Stimulated activated CD4-positive, alpha-beta T cell treated with anti-CD3 and anti-CD28 coated beads, Interleukin-15, amount 100 ng/mL, for 24 hours (primary cell): ENCODE measurements around the gene PIK3C2B.

ENCODE experiments used
- DNase-seq: peaks from one replicate; pipeline ENCODE4 v3.0.0-alpha.2; 2020

Gene PIK3C2B

DNA sequence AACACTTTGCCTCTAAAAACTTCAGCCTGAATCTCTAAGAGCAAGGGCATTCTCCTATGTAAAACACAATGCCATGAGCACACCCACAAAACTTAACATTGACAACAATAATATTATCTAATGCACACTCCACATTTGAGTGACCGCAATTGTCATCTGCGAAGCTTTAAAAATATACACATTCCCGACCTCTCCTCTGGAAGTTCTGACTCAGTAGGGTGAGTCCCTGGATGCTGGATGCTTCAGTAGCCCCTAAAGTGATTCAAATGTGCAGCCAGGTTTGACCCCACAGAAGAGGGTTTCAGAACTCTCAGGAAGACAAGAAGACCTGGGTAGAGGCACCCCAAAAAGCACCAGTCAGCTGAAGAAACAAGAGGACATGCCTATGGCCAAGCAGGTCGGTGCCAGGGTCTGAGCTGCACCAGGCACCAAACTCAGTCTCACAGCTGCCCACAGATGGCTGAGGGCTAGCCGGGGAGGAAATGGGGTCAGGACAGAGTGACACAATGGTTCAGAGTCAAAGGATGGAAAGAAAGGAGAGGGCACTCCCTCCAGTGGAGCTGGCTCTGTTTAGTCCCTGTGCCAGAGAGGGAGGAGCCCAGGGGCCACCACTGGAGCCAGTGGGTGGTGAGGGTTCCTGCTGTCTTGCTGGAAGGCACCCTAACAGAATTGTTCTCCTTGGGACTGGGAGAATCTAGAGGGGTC lies 17.4 kb downstream of the PIK3C2B start:
- DNase-seq = no peak

DNA sequence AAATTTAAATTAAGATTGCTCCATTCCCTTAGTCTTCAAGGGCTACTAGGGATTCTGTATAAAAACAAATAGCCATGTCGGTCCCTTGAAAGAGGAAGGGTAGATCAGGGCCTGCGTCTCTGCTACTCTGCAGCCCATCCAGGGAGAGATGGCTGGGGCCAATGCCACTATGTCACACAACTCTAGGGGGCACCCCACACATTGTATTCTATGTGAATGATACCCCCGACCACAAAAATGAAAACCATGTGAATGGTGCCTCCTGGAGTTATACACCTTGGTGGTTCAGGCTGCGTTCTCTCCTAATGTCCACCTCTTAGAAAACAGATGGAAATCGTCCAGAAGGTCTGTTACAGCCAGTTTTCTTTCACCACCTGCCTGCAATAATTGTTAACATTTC lies 18.0 kb downstream of the PIK3C2B start:
- no peak for DNase-seq

DNA sequence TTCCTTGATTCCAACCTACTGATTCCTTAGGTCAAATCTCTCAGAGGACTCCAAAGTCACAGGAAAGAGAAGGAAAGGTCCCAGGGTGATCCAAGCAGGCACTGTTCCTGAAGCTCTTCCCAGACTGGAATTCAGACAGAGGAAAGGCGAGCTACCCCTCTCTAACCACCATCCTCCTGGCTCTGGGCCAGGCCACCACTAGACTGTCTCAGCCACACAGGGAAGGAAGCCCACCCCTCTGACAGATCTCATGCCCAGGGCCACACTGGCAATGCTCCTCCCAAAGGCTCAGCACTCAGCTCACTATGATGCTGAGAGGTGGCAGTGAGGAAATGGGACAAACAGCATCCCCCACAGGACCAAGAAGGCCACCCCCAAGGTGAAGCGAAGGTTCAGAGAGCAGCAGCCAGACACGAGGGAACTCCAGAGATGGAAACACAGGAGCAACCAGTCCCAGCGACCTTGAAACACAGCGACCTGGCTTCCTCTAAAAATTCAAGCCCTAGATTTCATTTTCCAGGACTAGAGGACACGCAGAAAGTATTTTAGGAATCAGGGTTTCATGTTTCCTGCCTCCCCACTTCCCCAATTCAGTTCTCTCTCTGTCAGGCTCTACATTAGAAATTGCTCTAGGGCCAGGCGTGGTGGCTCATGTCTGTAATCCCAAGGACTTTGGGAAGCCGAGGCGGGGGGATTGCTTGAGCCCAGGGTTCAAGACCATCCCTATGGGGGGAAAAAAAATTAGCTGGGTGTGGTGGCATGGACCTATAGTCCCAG lies 18.8 kb downstream of the PIK3C2B start:
- DNase-seq = no peak

DNA sequence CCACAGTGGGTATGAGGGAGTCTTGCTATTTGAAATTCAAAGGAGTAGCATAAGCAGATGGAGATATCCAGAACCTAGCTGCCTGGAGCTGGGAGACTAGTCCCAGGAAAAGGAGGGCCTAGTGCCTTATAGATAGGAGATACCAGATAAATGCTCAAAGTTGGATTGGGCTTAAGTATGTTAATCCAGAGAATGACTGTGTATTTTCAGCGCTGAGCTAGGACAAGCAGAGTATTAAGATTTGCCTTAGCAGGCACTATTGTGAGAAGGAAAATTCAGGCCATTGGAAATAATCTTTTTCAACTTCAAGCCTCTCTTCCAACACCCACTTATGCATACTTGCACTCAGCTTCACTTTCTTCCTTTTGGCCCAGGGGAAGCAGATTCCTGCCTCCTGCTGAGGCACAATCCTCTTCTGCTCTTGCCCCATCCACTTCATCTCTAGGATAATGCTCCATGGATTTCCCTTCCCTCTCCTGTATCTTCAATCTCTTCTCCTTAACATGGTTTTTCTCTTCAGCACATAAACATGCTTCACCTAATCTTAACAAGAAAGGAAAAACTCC lies 21.1 kb downstream of the PIK3C2B start:
- no peak for DNase-seq

DNA sequence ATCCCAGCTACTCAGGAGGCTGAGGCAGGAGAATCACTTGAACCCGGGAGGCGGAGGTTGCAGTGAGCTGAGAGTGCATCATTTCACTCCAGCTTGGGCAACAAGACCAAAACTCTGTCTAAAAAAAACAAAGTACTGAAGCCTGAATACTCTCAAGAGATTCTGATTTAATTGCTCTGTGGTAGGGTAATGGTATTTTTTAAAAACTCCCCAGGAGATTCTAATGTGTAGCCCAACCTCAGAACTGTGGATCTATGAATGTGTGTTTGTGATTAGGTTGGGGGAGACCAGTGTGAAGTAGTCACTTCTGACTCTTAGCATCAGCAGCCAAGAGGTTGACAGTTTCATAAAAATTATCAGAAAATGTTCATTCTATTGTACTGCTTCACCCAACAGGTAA lies 21.9 kb downstream of the PIK3C2B start:
- no peak for DNase-seq

DNA sequence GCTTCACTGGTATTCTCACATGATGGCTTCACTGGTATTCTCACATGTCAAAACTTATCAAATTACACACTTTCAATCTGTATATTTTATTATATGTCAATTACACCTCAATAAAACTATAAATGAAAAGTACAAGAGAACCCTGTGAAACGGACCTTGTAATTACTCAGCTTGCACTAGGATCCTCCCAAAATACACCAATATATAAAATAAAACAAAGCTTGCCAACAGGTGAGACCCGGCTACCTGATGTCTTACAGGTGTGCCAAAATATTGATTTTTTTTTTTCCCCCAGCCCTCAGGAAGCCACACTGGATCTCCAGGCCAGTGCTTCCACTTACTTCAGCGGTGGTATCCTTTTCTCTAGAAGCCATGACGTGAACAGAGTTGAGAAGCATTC lies 22.9 kb downstream of the PIK3C2B start:
- no peak for DNase-seq

DNA sequence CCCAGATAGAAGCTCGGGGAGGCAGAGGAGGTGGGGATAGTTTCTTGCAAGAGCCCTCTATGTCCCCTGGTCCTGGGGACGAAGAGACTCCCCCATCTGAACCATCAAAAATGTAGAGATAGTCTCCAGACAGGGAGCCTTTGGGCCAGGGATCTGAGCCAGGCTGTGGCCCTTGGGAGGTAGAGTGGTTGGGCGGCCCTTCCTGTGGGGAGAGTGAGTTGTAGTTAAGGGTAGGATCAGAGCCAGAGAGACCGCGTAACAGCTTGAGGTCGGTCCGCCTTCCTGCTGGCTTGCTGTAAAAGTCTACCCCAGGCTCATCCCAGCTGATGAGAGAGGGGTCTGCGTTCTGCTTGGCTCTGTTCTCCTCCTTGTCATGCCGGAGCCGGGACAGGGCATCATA lies 25.3 kb downstream of the PIK3C2B start:
- no peak for DNase-seq

DNA sequence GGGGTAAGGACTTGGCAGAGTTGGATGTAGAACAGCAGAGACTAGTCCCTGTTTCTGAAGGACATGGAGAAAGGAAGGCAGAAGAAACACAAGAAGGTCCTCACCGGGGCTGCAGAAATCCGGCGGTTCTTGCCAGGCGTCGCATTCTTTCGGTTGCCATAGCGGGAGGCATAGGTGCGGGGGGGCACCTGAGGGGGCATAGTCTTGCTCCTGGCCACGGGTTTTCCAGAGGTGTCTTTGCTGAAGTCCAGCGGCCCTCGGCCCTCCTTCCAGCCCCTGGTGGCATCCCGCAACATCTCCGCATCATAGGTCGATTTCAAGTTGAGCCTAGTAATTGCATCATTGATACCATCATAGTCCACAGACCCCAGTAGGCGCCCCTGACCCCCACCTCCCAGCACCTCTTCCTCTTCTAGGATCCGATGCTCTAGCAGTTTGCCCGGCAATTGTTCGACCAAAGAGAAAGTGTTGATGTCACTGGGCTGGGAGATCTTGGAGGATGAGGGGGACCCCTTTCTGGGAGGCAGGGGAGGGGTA lies 25.8 kb downstream of the PIK3C2B start:
- DNase-seq = no peak

DNA sequence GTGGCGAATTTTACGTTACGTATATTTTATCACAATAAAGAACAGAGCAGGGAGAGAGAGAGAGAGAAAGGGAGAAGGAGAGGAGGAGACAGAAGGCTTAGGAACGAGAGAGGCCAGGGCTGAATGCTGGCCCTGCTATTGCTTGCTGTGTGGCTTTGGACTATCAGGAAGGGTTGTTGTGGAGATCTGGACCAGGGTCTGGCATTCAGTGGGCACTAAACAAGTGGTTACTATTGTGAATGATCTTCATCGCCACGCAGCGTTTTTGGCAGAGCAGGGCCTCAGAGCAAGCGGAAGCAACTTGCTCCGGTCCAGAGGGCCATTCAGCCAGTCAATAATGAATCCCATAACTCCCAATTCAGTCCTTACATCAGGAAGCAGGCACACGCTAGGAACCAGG lies 26.4 kb downstream of the PIK3C2B start:
- no peak for DNase-seq

DNA sequence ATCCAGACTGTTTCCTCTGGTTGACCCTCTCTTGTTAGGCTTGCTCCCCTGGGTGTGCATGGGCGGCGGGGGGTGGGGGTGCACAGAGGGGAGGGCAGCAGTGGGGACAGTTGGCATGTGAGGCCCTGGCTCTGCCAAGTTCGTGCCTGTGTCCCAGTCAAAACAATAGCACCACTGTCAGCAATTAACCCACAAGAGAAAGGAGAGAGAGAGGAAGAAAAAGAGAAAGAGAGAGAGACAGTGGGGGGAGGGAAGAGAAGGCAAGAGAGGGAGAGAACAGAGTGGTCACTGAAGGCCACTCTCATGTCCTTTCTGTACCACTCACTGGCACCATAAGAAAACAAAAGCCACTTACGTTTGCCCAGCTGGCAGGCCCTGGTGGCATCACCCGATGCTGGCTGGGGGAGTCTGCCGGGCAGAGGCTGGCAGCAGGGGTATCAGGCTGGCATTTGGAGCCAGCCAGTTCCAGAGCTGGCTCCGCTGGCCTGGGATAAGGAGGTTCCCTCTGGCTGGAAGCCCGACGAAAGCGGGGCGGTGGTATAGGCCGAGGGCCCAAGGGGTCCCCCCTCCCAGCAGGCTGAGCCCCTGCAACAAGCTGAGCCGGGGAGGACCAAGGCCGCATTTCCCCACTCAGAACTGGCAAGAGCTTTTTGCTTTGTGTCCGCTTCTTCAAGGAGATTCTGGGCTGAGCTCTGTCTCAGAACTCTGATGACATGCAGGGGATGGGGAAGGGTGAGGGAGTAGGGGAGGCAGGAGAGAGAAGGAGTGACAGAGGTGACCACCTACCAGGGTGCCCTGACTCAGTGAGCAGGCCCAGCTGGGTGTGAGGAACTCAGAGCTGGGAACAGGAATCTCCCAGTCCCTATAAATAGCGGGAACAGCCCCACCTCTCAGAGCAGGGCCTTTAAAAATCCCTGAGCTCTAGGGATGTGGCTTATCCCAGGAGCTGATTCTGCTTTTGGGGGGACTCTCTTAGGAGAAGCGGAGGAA lies 27.9 kb downstream of the PIK3C2B start:
- no peak for DNase-seq

DNA sequence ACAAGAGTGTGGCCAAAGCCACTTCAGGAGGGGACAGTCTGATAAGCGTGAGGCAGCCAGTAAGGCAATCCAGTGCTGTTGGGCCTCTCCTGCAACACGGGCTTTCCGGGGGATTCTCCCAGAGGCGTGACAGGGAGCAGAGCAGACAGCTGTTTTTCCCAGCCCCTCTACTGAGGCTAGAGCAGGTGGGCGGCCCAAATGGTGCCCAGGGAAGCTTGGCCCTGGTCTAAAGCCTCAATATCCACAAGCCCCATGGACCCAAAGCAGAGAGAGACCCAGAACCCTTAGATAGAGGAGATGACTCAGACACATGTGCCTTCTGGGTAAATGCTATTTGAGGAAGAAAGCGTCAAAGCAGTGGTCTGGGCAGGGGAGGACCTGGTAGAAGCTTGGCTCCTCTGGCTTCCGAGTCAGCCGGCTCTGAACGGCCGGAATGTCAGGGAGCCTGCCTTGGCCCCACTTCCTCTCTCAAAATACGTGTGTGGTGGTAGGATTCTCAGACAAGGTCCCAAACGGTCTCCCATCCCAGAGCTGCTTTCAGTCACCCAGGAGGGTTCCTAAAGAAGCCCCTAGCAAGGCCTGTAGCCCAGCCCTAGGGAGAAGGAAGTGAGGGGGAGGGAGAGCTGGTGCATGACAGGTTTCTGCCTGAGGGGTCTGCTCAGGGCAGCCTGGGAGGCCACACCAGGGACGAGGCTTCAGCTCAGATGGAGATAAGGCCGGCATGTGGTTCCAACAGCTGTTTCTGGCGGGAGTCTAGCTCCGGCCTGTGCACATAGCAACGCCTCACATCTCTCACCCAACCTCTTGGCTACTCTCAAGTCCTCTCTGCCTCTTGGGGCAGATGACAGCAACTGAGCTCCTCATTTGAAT lies 28.8 kb downstream of the PIK3C2B start:
- DNase-seq = no peak

DNA sequence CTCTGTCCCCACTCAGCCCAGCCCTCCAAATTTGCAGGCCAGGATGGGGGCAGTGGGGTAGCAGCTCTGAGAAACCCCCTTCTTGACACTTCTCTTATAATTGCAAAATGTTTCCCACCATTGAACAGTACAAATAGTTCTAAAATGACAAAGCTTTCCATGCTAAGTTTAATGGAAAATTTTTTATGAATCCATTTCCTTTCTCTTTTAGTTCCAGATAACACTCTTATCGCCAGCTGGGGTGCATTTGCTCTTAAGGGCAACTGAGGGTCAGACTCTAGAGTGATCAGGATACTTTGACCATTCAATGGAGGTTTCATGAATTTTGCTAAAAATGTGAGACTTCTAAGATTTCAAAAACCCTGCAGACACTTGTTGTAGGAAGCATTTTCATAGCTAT lies 29.9 kb downstream of the PIK3C2B start:
- DNase-seq = no peak

DNA sequence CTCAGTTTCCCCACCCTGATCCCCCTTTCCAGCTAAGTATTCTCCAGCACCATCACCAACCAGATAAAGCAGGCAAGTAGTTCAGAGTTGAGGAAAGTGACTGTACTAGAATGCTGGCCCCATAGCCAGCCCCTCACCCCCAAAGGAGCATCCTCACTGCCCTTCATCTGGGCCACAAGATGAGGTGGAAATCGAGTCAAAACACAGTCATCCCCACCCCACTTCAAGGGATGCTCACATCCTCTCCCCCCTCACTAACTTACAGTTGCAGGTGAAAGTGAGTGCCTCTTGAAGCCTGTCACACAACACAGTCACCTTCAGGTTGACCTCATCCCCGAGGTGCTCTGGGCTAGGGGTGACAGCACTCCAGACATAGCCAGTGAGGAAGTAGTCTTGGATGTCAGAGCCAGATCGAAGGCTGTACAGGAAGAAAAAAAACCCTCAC lies 30.4 kb downstream of the PIK3C2B start:
- peak; percentile 41 for DNase-seq

DNA sequence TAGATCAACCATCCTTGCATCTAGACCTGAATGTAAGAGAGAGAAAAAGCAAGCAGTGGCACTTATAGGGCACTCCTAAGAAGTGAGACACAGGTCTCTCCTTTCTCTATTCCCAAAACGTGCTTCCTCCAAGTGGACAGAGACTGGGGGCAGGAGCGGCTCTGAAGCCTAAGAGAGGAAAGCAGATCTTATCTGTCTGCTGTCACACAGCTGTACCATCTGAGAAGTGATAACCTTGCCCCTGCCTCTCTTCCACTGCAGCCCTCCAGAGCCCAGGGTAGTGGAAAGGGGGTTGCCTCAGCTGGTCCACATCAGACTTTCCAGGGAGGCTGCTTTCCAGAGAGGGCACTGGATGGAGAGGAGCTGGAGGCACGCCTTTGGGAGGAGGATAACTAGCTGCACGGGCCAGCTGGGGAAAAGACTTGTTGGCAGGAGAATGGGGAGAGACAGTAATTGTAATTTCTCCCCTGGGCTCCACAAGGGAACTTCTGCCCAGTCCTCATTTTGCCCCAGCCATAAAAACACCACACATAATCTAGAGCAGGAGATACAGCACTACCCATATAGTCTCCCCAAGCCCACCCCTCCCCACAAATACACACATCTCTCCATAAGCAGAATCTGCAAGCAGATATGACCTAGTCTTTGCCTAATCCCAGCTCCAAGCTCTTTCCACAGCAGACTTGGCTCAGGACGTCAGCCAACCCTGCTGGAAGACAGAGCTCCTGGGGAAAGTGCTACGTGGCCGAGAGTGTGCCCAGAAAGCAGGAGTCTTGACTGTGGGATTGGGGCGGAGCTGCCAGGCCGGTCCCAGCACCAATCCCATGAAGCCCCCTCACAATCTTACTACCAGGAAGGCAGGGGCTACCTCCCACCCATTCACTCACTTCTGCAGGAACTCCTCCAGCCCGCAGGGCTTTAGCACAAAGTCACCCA lies 31.2 kb downstream of the PIK3C2B start:
- no peak for DNase-seq

DNA sequence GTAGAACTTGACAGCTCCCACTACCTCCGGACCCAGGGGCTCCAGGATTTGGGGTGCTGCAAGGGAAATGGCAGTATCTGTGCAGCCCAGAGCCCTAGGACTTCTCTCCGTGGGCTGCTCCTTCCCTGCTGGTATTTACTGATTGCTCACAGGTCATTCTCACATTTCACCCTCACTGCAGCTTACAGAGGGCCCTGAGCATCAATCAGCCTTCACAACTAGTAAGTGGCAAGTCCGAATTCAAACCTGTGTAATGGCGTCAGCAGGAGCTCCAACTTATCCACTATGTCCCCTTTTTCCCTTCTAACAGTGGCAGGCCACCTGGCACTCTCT lies 32.4 kb downstream of the PIK3C2B start:
- no peak for DNase-seq

DNA sequence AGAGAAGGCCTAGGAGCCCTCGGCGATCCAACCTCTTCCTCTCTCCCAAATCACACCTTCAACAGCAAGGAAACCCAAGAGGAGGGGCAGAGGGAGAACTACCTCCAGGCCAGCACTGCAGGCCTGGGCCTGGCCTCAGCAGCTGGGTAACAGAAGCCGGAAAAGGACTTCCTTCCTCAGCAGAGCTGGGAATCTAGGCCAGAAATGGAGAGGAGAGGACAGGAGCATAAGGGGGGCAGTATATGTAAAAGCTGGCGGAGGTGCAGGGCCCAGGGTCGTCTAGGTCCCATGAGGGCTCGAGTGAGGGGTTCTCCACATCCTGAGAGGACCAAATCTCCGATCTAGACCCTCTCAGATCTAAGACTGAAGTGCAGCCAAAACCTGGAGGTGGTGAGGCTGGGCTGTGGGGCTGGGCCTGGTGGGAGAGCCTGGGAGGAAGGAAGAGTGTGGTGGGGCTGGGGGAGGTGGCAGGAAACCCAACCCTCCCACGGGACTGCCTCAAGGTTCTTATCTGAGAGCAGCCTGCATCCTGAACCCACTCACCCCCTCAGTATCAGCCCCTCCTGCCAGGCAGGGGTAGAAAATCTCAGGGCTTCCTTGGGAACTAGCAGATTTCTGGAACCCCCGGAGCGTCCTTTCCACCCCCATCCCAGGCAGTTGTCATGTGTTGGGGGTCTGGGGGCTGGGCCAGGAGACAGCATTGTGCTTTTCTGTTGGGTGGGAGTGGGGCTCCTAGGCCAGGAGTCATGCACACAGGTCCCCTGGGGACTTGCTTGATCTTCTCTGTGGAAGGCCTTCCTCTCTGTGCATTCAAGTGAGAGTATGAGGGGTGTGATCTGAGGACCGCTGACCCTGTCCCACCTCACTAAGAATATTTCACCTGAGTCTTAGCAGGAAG lies 33.0 kb downstream of the PIK3C2B start:
- DNase-seq = peak; percentile 40

DNA sequence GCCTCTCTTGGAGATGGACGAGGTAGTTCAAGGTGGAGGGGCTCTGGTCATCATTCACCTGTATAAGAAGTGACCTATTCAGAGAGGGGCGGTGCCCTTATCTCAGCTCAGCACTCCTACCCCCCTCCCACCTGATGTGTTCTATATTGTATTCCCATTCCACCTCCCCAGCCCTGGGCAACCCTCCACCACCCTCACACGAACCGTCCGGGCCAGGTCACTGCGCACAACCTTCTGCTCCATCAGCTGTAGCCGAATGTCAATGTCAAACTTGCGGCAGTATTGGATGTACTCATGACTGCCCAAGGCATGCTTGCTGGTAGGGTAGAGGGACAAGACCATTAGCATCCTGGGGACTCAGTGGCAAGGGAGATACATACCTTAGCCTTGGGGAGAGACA lies 34.3 kb downstream of the PIK3C2B start:
- DNase-seq = no peak

DNA sequence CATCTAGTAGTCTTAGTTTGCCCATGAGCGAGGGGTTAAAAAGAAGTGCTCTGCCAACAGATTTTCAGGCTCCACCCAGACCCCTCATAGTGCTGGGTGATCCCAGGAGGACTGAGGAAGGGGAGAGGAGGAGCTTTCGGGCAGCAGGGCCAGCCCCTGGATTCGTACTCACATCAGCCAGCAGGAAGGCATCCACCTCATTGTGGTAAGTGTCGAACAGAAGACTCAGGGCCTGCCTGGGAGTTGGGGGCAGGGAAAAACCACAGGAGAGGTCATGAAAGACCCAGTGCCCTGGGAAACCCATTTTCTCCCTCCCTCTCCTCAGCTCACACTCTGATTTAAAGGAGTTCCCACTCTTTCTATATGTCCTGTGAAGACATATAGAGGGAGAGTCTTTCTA lies 34.9 kb downstream of the PIK3C2B start:
- no peak for DNase-seq

DNA sequence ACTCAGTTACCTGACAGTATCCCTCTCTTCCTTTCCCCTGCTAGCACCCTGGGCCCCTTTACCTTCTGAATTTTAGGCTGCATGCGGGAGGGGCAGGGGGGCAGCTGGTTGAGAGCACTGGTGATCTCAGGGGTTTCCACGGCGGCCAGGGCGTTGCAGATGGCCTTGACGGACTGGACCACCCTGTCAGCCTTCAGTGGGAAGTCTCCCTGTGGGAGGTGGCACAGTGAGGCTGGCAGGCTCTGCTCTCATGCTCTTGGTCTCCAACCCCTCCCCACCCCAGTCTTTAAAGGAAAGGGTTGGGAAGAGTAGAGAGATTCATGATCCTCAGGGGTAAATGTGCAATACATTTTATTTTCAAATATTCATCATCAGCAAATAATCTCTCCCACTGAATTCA lies 36.9 kb downstream of the PIK3C2B start:
- DNase-seq = no peak
